Measurements from ENCODE around the gene NANOS1.

Gene NANOS1

GRCh38 chr10:118997379-118997778, 32.1 kb upstream of the NANOS1 start:
- Mint-ChIP-seq H3K4me1 (ENCODE audit: low read depth) (no peaks in the 10 kb centered on the region), H3K27ac (no peak overlapping the region), H3K27me3 (ENCODE audit: low read depth) (peaks cover 56% of the 10 kb centered on the region), H3K4me3 (no peak overlapping the region), H3K9me3 (no peaks in the 10 kb centered on the region), H3K36me3 (ENCODE audit: low read depth) (no peaks in the 10 kb centered on the region)
- no peak for DNase-seq (ENCODE audit: low spot score)

GRCh38 chr10:118998183-118998582, 31.3 kb upstream of the NANOS1 start:
- no peaks in the 10 kb centered on the region for H3K9me3 Mint-ChIP-seq
- H3K27ac Mint-ChIP-seq, result no peak overlapping the region
- peaks cover 51% of the 10 kb centered on the region for H3K27me3 Mint-ChIP-seq (ENCODE audit: low read depth)
- DNase-seq (ENCODE audit: low spot score), result no peak
- no peaks in the 10 kb centered on the region for H3K36me3 Mint-ChIP-seq (ENCODE audit: low read depth)
- no peaks in the 10 kb centered on the region for H3K4me1 Mint-ChIP-seq (ENCODE audit: low read depth)
- H3K4me3 Mint-ChIP-seq, result no peak overlapping the region

GRCh38 chr10:119001717-119002500, 27.6 kb upstream of the NANOS1 start:
- no peak for DNase-seq (ENCODE audit: low spot score)
- Mint-ChIP-seq H3K4me3 (no peak overlapping the region), H3K36me3 (ENCODE audit: low read depth) (no peaks in the 10 kb centered on the region), H3K9me3 (no peaks in the 10 kb centered on the region), H3K4me1 (ENCODE audit: low read depth) (no peaks in the 10 kb centered on the region), H3K27me3 (ENCODE audit: low read depth) (peaks cover 33% of the 10 kb centered on the region), H3K27ac (peak overlapping the region; percentile 0)

- Mint-ChIP-seq H3K27ac (no peak overlapping the region), H3K4me3 (no peak overlapping the region), H3K9me3 (no peaks in the 10 kb centered on the region), H3K4me1 (ENCODE audit: low read depth) (no peaks in the 10 kb centered on the region), H3K36me3 (ENCODE audit: low read depth) (no peaks in the 10 kb centered on the region), H3K27me3 (ENCODE audit: low read depth) (peaks cover 17% of the 10 kb centered on the region)
- no peak for DNase-seq (ENCODE audit: low spot score)
Measured at GRCh38 chr10:119003572-119004289, 25.8 kb upstream of the NANOS1 start.

- H3K4me1 Mint-ChIP-seq (ENCODE audit: low read depth), result no peaks in the 10 kb centered on the region
- no peaks in the 10 kb centered on the region for H3K9me3 Mint-ChIP-seq
- no peak overlapping the region for H3K4me3 Mint-ChIP-seq
- H3K36me3 Mint-ChIP-seq (ENCODE audit: low read depth), result no peaks in the 10 kb centered on the region
- DNase-seq (ENCODE audit: low spot score), result no peak
- H3K27ac Mint-ChIP-seq, result no peak overlapping the region
- peaks cover 8% of the 10 kb centered on the region for H3K27me3 Mint-ChIP-seq (ENCODE audit: low read depth)
Measured at GRCh38 chr10:119005362-119006043, 24.0 kb upstream of the NANOS1 start.

- H3K36me3 Mint-ChIP-seq (ENCODE audit: low read depth), result no peaks in the 10 kb centered on the region
- H3K27me3 Mint-ChIP-seq (ENCODE audit: low read depth), result peaks cover 5% of the 10 kb centered on the region
- no peaks in the 10 kb centered on the region for H3K9me3 Mint-ChIP-seq
- DNase-seq (ENCODE audit: low spot score), result no peak
- no peak overlapping the region for H3K4me3 Mint-ChIP-seq
- no peak overlapping the region for H3K27ac Mint-ChIP-seq
- no peaks in the 10 kb centered on the region for H3K4me1 Mint-ChIP-seq (ENCODE audit: low read depth)
Measured at GRCh38 chr10:119006451-119007210, 22.9 kb upstream of the NANOS1 start.

GRCh38 chr10:119007211-119007574, 22.3 kb upstream of the NANOS1 start:
- no peak for DNase-seq (ENCODE audit: low spot score)
- Mint-ChIP-seq H3K27ac (no peak overlapping the region), H3K27me3 (ENCODE audit: low read depth) (peaks cover under 1% of the 10 kb centered on the region), H3K4me1 (ENCODE audit: low read depth) (no peaks in the 10 kb centered on the region), H3K4me3 (no peak overlapping the region), H3K36me3 (ENCODE audit: low read depth) (no peaks in the 10 kb centered on the region), H3K9me3 (no peaks in the 10 kb centered on the region)

- Mint-ChIP-seq H3K4me3 (no peak overlapping the region), H3K27ac (no peak overlapping the region)
- DNase-seq (ENCODE audit: low spot score), result no peak
Measured at GRCh38 chr10:119020627-119020946, 8.9 kb upstream of the NANOS1 start.

GRCh38 chr10:119022846-119023552, 6.5 kb upstream of the NANOS1 start:
- Mint-ChIP-seq H3K9me3 (no peaks in the 10 kb centered on the region), H3K27me3 (ENCODE audit: low read depth) (peaks cover 12% of the 10 kb centered on the region)

More at GRCh38 chr10:119020627-119020946, 8.9 kb upstream of the NANOS1 start:
- no peaks in the 10 kb centered on the region for H3K4me1 Mint-ChIP-seq (ENCODE audit: low read depth)
- H3K9me3 Mint-ChIP-seq, result no peaks in the 10 kb centered on the region
- no peaks in the 10 kb centered on the region for H3K36me3 Mint-ChIP-seq (ENCODE audit: low read depth)
- peaks cover 13% of the 10 kb centered on the region for H3K27me3 Mint-ChIP-seq (ENCODE audit: low read depth)

GRCh38 chr10:119023553-119023868, 6.0 kb upstream of the NANOS1 start:
- H3K36me3 Mint-ChIP-seq (ENCODE audit: low read depth), result no peaks in the 10 kb centered on the region
- H3K9me3 Mint-ChIP-seq, result no peaks in the 10 kb centered on the region
- H3K4me3 Mint-ChIP-seq, result no peak overlapping the region
- peaks cover 13% of the 10 kb centered on the region for H3K27me3 Mint-ChIP-seq (ENCODE audit: low read depth)
- no peak for DNase-seq (ENCODE audit: low spot score)
- H3K4me1 Mint-ChIP-seq (ENCODE audit: low read depth), result peaks cover 2% of the 10 kb centered on the region
- H3K27ac Mint-ChIP-seq, result no peak overlapping the region

More at GRCh38 chr10:119022846-119023552, 6.5 kb upstream of the NANOS1 start:
- no peaks in the 10 kb centered on the region for H3K36me3 Mint-ChIP-seq (ENCODE audit: low read depth)
- no peak overlapping the region for H3K4me3 Mint-ChIP-seq
- no peak overlapping the region for H3K27ac Mint-ChIP-seq
- peaks cover under 1% of the 10 kb centered on the region for H3K4me1 Mint-ChIP-seq (ENCODE audit: low read depth)
- no peak for DNase-seq (ENCODE audit: low spot score)

- peaks cover 11% of the 10 kb centered on the region for H3K27me3 Mint-ChIP-seq (ENCODE audit: low read depth)
- no peak overlapping the region for H3K27ac Mint-ChIP-seq
- H3K4me3 Mint-ChIP-seq, result no peak overlapping the region
- no peak for DNase-seq (ENCODE audit: low spot score)
- no peaks in the 10 kb centered on the region for H3K36me3 Mint-ChIP-seq (ENCODE audit: low read depth)
- H3K4me1 Mint-ChIP-seq (ENCODE audit: low read depth), result peaks cover 3% of the 10 kb centered on the region
- H3K9me3 Mint-ChIP-seq, result no peaks in the 10 kb centered on the region
Measured at GRCh38 chr10:119024882-119025281, 4.6 kb upstream of the NANOS1 start.

GRCh38 chr10:119025336-119025735, 4.2 kb upstream of the NANOS1 start:
- H3K36me3 Mint-ChIP-seq (ENCODE audit: low read depth), result no peaks in the 10 kb centered on the region
- peaks cover 11% of the 10 kb centered on the region for H3K27me3 Mint-ChIP-seq (ENCODE audit: low read depth)
- H3K27ac Mint-ChIP-seq, result no peak overlapping the region
- H3K4me3 Mint-ChIP-seq, result no peak overlapping the region
- no peak for DNase-seq (ENCODE audit: low spot score)
- H3K4me1 Mint-ChIP-seq (ENCODE audit: low read depth), result peaks cover 3% of the 10 kb centered on the region
- no peaks in the 10 kb centered on the region for H3K9me3 Mint-ChIP-seq

GRCh38 chr10:119025776-119026175, 3.7 kb upstream of the NANOS1 start:
- no peak for DNase-seq (ENCODE audit: low spot score)
- Mint-ChIP-seq H3K36me3 (ENCODE audit: low read depth) (no peaks in the 10 kb centered on the region), H3K27ac (no peak overlapping the region), H3K4me3 (no peak overlapping the region), H3K9me3 (no peaks in the 10 kb centered on the region), H3K4me1 (ENCODE audit: low read depth) (peaks cover 5% of the 10 kb centered on the region), H3K27me3 (ENCODE audit: low read depth) (peaks cover 11% of the 10 kb centered on the region)

Data from T-helper 2 cell treated with Interferon-gamma antibody and Interleukin-4, amounts not matched to agents 5 μg/mL and 100 μg/mL, for 36 hours (primary cell).